ENCODE measurements around the gene TOX2. TPM values are rescaled to one million over a fixed set of nuclear protein-coding genes. Genes with fewer than 3 reads are reported as not detected.
"Not testable (repeated sequence)": the region's sequence is repeated elsewhere in the genome, so short reads cannot be mapped to it uniquely, and the experiment has no call there.

TOX2 gene
- total RNA-seq, 1 donor from 2014 or later, result not detected

GRCh38 chr20:44033344-44033743 is 118.7 kb downstream of the TOX2 start:
- DNase-seq (ENCODE audit: low read depth), result no peak

- DNase-seq (ENCODE audit: low read depth), result no peak
Observed at GRCh38 chr20:44033873-44034272, 119.2 kb downstream of the TOX2 start.

GRCh38 chr20:44034451-44034850 is 119.8 kb downstream of the TOX2 start:
- DNase-seq (ENCODE audit: low read depth), result no peak

GRCh38 chr20:44034965-44035635 is 120.4 kb downstream of the TOX2 start:
- DNase-seq (ENCODE audit: low read depth), result no peak

GRCh38 chr20:44035924-44036323 is 121.3 kb downstream of the TOX2 start:
- no peak for DNase-seq (ENCODE audit: low read depth)

- DNase-seq (ENCODE audit: low read depth), result no peak
Observed at GRCh38 chr20:44036441-44036840, 121.8 kb downstream of the TOX2 start.

GRCh38 chr20:44038681-44039123 is 124.0 kb downstream of the TOX2 start:
- no peak for DNase-seq (ENCODE audit: low read depth)

GRCh38 chr20:44039147-44039546 is 124.5 kb downstream of the TOX2 start:
- DNase-seq (ENCODE audit: low read depth), result no peak

- no peak for DNase-seq (ENCODE audit: low read depth)
Observed at GRCh38 chr20:44039741-44040140, 125.1 kb downstream of the TOX2 start.

- no peak for DNase-seq (ENCODE audit: low read depth)
Observed at GRCh38 chr20:44040202-44040915, 125.7 kb downstream of the TOX2 start.

- no peak for DNase-seq (ENCODE audit: low read depth)
Observed at GRCh38 chr20:44041001-44041400, 126.3 kb downstream of the TOX2 start.

- not testable (repeated sequence) for DNase-seq (ENCODE audit: low read depth)
Observed at GRCh38 chr20:44044712-44045111, 130.1 kb downstream of the TOX2 start.

GRCh38 chr20:44050327-44050726 is 135.7 kb downstream of the TOX2 start:
- no peak for DNase-seq (ENCODE audit: low read depth)

GRCh38 chr20:44050925-44051660 is 136.4 kb downstream of the TOX2 start:
- DNase-seq (ENCODE audit: low read depth), result no peak

- DNase-seq (ENCODE audit: low read depth), result no peak
Observed at GRCh38 chr20:44051661-44052000, 137.0 kb downstream of the TOX2 start.

- no peak for DNase-seq (ENCODE audit: low read depth)
Observed at GRCh38 chr20:44052166-44052565, 137.5 kb downstream of the TOX2 start.

GRCh38 chr20:44053046-44053445 is 138.4 kb downstream of the TOX2 start:
- DNase-seq (ENCODE audit: low read depth), result no peak

GRCh38 chr20:44054118-44054517 is 139.5 kb downstream of the TOX2 start:
- no peak for DNase-seq (ENCODE audit: low read depth)

- no peak for DNase-seq (ENCODE audit: low read depth)
Observed at GRCh38 chr20:44054849-44055248, 140.2 kb downstream of the TOX2 start.

GRCh38 chr20:44056010-44056698 is 141.5 kb downstream of the TOX2 start:
- peak; percentile 13 for DNase-seq (ENCODE audit: low read depth)

- DNase-seq (ENCODE audit: low read depth), result no peak
Observed at GRCh38 chr20:44057698-44058675, 143.3 kb downstream of the TOX2 start.
